GM20431 (cell line): Measurements from ENCODE around the gene SDC3.

ENCODE experiments used
- in situ Hi-C: fragments of 300-500 bp; cut with MseI, MboI; formaldehyde crosslinking; loops from one replicate; pipeline ENCODE4 v1.15.0; 2020; ENCODE audit warnings: low sequenced_read_pairs; ENCODE audit not compliant: unreplicated experiment

SDC3 gene

GRCh38 chr1:30929135-30929889, 20.8 kb upstream of the SDC3 start:
- in situ Hi-C loops: no loop called here

- in situ Hi-C loops: no loop called here
These were observed 20.2 kb upstream of the SDC3 start for GRCh38 chr1:30928789-30929134.

- in situ Hi-C loops: no loop called here
These were observed 19.6 kb upstream of the SDC3 start for GRCh38 chr1:30928171-30928570.

GRCh38 chr1:30927448-30927847, 18.9 kb upstream of the SDC3 start:
- in situ Hi-C loops: no loop called here

- in situ Hi-C loops: no loop called here
These were observed 15.0 kb upstream of the SDC3 start for GRCh38 chr1:30923597-30923996.

- in situ Hi-C loops: no loop called here
These were observed 12.3 kb upstream of the SDC3 start for GRCh38 chr1:30920827-30921226.

- in situ Hi-C loops: loop anchor here (10.0 kb wide), 1 partner anchor 194 kb away; the partner anchor contains the start of gene MATN1
These were observed 10.7 kb upstream of the SDC3 start for GRCh38 chr1:30919025-30919881.

- in situ Hi-C loops: loop anchor here (10.0 kb wide), 1 partner anchor 191 kb away; the partner anchor contains the start of gene MATN1
These were observed 7.7 kb upstream of the SDC3 start for GRCh38 chr1:30916296-30916695.

- in situ Hi-C loops: loop anchor here (10.0 kb wide), 1 partner anchor 191 kb away; the partner anchor contains the start of gene MATN1
These were observed 7.1 kb upstream of the SDC3 start for GRCh38 chr1:30915491-30916230.

GRCh38 chr1:30914931-30915330, 6.4 kb upstream of the SDC3 start:
- in situ Hi-C loops: loop anchor here (5.0 to 10.0 kb wide), 2 partner anchors 113 to 190 kb away; partner anchors contain the start of gene MATN1

- in situ Hi-C loops: loop anchor here (5.0 to 10.0 kb wide), 2 partner anchors 112 to 190 kb away; partner anchors contain the start of gene MATN1
These were observed 6.0 kb upstream of the SDC3 start for GRCh38 chr1:30914587-30914922.

- in situ Hi-C loops: loop anchor here (5.0 to 10.0 kb wide), 2 partner anchors 111 to 188 kb away; partner anchors contain the start of gene MATN1
These were observed 4.5 kb upstream of the SDC3 start for GRCh38 chr1:30912913-30913652.

GRCh38 chr1:30912224-30912623, 3.7 kb upstream of the SDC3 start:
- in situ Hi-C loops: loop anchor here (5.0 to 10.0 kb wide), 2 partner anchors 110 to 187 kb away; partner anchors contain the start of gene MATN1

- in situ Hi-C loops: loop anchor here (5.0 to 10.0 kb wide), 2 partner anchors 109 to 187 kb away; partner anchors contain the start of gene MATN1
These were observed 2.7 kb upstream of the SDC3 start for GRCh38 chr1:30911059-30911954.

GRCh38 chr1:30909365-30910068, 959 bp upstream of the SDC3 start:
- in situ Hi-C loops: loop anchor here (5.0 to 10.0 kb wide), 2 partner anchors 107 to 185 kb away; partner anchors contain the start of gene MATN1

- in situ Hi-C loops: no loop called here
These were observed 252 bp downstream of the SDC3 start for GRCh38 chr1:30908316-30908695.

- in situ Hi-C loops: no loop called here
These were observed 860 bp downstream of the SDC3 start for GRCh38 chr1:30907481-30908315.
